ENCODE measurements around the gene CEP70. TPM values are rescaled to one million over a fixed set of nuclear protein-coding genes. Genes with fewer than 3 reads are reported as not detected.
"Not testable (repeated sequence)": the region's sequence is repeated elsewhere in the genome, so short reads cannot be mapped to it uniquely, and the experiment has no call there.

The CEP70 gene
- total RNA-seq, 1 donor from 2014 or later: 44.3 TPM

- Mint-ChIP-seq H3K27ac (no peak overlapping the region), H3K4me3 (no peak overlapping the region), H3K4me1 (ENCODE audit: unreplicated experiment) (peaks cover 3% of the 10 kb centered on the region), H3K27me3 (no peaks in the 10 kb centered on the region), H3K36me3 (peaks cover 8% of the 10 kb centered on the region), H3K9me3 (no peaks in the 10 kb centered on the region)
- DNase-seq (ENCODE audit: extremely low spot score, unreplicated experiment): no peak
- TF ChIP-seq CTCF (conservative IDR thresholded peaks at IDR 0.05): no peak
Measured at GRCh38 chr3:138509586-138509985, 84.5 kb downstream of the CEP70 start.

- TF ChIP-seq CTCF (conservative IDR thresholded peaks at IDR 0.05): no peak
- Mint-ChIP-seq H3K4me1 (ENCODE audit: unreplicated experiment) (peaks cover 3% of the 10 kb centered on the region), H3K36me3 (peaks cover 15% of the 10 kb centered on the region), H3K27ac (no peak overlapping the region), H3K27me3 (no peaks in the 10 kb centered on the region), H3K4me3 (no peak overlapping the region), H3K9me3 (no peaks in the 10 kb centered on the region)
- no peak for DNase-seq (ENCODE audit: extremely low spot score, unreplicated experiment)
Measured at GRCh38 chr3:138507524-138507923, 86.5 kb downstream of the CEP70 start.

DNA sequence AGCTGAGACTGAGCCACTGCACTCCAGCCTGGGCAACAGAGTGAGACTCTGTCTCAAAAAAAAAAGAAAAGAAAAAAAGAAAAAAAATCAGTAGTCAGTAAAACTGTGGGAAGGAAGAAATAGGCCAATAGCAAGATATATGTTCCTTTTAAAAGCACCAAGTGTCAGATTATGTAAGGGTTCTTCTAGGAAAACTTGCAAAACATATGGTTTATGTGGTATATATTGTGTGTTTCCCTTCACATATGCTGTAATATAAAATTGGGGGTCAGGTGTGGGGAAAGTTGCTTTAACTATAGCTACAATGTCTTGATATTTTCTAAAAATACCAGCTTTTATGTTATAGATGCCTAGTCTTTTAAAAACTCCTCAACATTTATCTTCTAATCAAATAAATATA is 95.1 kb downstream of the CEP70 start:
- no peaks in the 10 kb centered on the region for H3K4me1 Mint-ChIP-seq (ENCODE audit: unreplicated experiment)
- no peak for TF ChIP-seq CTCF (conservative IDR thresholded peaks at IDR 0.05)
- H3K9me3 Mint-ChIP-seq: no peaks in the 10 kb centered on the region
- no peak for DNase-seq (ENCODE audit: extremely low spot score, unreplicated experiment)
- no peak overlapping the region for H3K27ac Mint-ChIP-seq
- no peaks in the 10 kb centered on the region for H3K27me3 Mint-ChIP-seq
- no peak overlapping the region for H3K4me3 Mint-ChIP-seq
- peaks cover 9% of the 10 kb centered on the region for H3K36me3 Mint-ChIP-seq

DNA sequence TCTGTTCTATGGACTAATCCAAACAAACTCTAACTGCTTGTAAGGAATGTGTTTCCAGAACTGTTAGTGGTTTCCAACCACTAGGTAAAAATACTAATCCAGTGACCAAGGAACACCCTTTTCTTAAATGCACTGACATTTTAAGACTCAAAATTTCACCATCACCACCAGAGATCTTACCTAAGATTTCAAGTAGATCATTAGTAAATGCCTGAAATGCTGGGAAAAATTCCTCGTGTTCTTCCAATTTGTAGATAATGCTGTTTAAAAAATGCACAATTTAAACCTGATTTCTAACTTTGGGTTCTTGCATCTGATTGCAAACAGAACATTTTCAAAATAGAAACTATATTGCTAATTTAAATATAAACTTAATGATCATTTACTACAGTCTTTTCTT is 96.2 kb downstream of the CEP70 start:
- H3K27ac Mint-ChIP-seq: no peak overlapping the region
- TF ChIP-seq CTCF (conservative IDR thresholded peaks at IDR 0.05): no peak
- no peak for DNase-seq (ENCODE audit: extremely low spot score, unreplicated experiment)
- H3K9me3 Mint-ChIP-seq: no peaks in the 10 kb centered on the region
- no peak overlapping the region for H3K4me3 Mint-ChIP-seq
- peaks cover 3% of the 10 kb centered on the region for H3K36me3 Mint-ChIP-seq
- no peaks in the 10 kb centered on the region for H3K4me1 Mint-ChIP-seq (ENCODE audit: unreplicated experiment)
- H3K27me3 Mint-ChIP-seq: no peaks in the 10 kb centered on the region

GRCh38 chr3:138497021-138497420 is 97.0 kb downstream of the CEP70 start:
- TF ChIP-seq CTCF (conservative IDR thresholded peaks at IDR 0.05): no peak
- H3K4me1 Mint-ChIP-seq (ENCODE audit: unreplicated experiment): no peaks in the 10 kb centered on the region
- peaks cover 3% of the 10 kb centered on the region for H3K36me3 Mint-ChIP-seq
- DNase-seq (ENCODE audit: extremely low spot score, unreplicated experiment): no peak
- no peaks in the 10 kb centered on the region for H3K9me3 Mint-ChIP-seq
- H3K4me3 Mint-ChIP-seq: no peak overlapping the region
- no peaks in the 10 kb centered on the region for H3K27me3 Mint-ChIP-seq
- H3K27ac Mint-ChIP-seq: no peak overlapping the region

GRCh38 chr3:138496436-138496835 is 97.6 kb downstream of the CEP70 start:
- no peak for DNase-seq (ENCODE audit: extremely low spot score, unreplicated experiment)
- no peaks in the 10 kb centered on the region for H3K9me3 Mint-ChIP-seq
- H3K36me3 Mint-ChIP-seq: peaks cover 3% of the 10 kb centered on the region
- no peak overlapping the region for H3K27ac Mint-ChIP-seq
- H3K4me1 Mint-ChIP-seq (ENCODE audit: unreplicated experiment): no peaks in the 10 kb centered on the region
- H3K4me3 Mint-ChIP-seq: no peak overlapping the region
- no peaks in the 10 kb centered on the region for H3K27me3 Mint-ChIP-seq
- TF ChIP-seq CTCF (conservative IDR thresholded peaks at IDR 0.05): no peak

GRCh38 chr3:138495638-138496037 is 98.4 kb downstream of the CEP70 start:
- not testable (repeated sequence) for H3K4me1 Mint-ChIP-seq (ENCODE audit: unreplicated experiment); H3K27me3 Mint-ChIP-seq; H3K27ac Mint-ChIP-seq; DNase-seq (ENCODE audit: extremely low spot score, unreplicated experiment); H3K4me3 Mint-ChIP-seq; H3K9me3 Mint-ChIP-seq
- H3K36me3 Mint-ChIP-seq: peaks cover 11% of the 10 kb centered on the region

All from type B pancreatic cell (in vitro differentiated cells).